GM20000 (cell line): ENCODE data around the gene PGA5.

ENCODE experiments used
- DNase-seq: peaks from one replicate; pipeline ENCODE4 v3.0.0; 2012; ENCODE audit warnings: low spot score
- TF ChIP-seq, protein P1 (sequence below): IDR thresholded peaks from 2 replicates; pipeline ENCODE4 v1.5.1; 2012; ENCODE audit warnings: mild to moderate bottlenecking, control low read depth; ENCODE audit errors: extremely low read depth, missing control alignments

Gene PGA5

DNA sequence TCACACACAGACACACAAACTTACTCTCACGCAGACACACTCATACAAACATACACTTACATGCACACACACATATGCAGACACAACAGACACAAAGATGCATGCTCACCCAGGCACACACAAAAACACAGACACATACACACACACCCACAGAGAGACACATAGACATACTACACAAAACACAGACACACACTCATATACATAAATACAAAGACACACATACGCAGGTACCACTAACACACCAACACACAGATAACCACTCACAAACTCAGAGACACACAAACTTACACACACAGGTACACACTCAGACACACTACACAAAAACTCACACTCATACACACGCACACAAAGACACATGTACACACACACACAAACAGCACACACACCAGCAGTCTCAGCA, 31.8 kb downstream of the PGA5 start:
- TF ChIP-seq, protein P1, sequence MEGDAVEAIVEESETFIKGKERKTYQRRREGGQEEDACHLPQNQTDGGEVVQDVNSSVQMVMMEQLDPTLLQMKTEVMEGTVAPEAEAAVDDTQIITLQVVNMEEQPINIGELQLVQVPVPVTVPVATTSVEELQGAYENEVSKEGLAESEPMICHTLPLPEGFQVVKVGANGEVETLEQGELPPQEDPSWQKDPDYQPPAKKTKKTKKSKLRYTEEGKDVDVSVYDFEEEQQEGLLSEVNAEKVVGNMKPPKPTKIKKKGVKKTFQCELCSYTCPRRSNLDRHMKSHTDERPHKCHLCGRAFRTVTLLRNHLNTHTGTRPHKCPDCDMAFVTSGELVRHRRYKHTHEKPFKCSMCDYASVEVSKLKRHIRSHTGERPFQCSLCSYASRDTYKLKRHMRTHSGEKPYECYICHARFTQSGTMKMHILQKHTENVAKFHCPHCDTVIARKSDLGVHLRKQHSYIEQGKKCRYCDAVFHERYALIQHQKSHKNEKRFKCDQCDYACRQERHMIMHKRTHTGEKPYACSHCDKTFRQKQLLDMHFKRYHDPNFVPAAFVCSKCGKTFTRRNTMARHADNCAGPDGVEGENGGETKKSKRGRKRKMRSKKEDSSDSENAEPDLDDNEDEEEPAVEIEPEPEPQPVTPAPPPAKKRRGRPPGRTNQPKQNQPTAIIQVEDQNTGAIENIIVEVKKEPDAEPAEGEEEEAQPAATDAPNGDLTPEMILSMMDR = no peak

DNA sequence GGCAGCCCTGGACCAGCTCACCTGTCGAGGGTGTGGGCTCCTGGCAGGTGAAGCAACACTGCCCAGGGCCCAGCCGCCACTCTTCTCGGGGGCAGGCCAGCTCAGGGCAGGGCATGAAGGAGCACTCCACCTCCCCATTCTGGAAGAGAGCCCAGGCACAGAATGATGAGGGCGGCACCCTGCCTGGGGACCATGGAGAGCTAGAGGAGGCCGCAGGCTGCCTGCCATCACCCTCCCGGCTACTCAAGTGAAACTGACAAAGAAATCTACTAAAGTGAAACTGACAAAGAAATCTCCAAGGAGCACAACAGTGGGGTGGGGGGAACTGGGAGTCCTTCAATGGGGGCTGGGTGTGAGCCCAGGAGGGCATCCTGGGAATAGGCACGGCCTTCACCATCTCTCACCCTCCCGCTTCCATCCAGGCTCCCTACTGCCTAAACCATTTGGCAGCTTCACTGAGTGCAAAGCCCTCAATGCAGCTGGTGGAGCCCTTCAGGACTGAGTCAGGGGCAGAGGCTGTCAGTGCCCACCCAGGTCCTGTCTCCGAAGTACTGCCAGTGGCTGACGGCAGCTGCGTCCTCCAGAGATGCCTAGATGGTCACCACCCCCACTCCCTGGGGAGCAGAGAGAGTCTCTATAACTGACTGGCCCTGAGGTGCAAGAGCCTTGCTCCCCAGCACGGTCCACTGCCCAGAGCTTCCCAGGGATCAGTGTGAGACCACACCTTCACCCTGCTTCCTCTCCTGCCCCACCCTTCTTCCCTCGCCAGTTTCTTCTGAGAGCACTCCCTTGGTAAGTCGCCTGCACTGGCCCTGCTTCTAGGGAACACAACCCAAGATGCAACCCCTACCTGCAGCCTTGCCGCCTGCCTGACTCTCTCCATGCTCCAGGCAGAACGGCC, 32.5 kb downstream of the PGA5 start:
- DNase-seq = no peak
- TF ChIP-seq, protein P1 = no peak

More for the DNA sequence above, 31.8 kb downstream of the PGA5 start:
- DNase-seq = no peak

DNA sequence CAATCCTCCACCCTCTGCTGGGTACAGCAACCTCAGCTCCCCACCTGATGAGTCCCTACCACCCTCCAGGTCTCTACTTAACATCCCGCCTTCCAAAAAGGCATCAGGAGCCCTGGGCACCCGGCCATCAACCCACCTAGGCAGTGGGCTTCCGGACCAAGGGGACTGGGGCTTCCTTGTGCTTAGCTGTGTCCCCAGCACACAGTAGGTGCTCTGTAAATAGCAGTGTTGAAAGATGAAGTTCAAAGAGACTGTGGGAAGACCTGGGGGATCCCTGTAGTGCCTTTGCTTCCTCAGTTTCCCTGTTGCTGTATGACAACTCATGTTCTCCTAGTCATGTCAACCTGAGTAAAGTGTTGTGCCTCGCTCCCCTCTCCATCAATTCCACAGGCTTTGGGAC, 33.1 kb downstream of the PGA5 start:
- DNase-seq = no peak
- TF ChIP-seq, protein P1 = no peak

DNA sequence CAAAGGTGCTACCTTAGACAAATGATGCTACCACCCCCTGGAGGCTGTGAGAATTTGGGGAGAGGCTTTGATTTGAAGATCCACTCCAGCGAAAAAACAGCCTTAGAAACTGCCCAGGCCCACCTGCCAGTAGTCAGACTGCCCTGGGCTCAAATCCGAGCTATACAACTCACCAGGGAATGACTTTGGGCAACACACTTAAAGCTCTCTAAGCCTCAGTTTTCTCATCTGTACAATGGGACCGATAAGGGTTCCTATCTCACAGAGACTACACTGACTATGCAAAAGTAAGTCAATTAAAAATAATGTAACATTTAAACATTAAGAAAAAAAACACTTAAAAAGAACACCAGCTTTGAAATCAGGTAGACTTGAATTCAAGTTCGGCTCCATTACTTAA, 34.2 kb downstream of the PGA5 start:
- TF ChIP-seq, protein P1 = no peak
- DNase-seq = no peak

DNA sequence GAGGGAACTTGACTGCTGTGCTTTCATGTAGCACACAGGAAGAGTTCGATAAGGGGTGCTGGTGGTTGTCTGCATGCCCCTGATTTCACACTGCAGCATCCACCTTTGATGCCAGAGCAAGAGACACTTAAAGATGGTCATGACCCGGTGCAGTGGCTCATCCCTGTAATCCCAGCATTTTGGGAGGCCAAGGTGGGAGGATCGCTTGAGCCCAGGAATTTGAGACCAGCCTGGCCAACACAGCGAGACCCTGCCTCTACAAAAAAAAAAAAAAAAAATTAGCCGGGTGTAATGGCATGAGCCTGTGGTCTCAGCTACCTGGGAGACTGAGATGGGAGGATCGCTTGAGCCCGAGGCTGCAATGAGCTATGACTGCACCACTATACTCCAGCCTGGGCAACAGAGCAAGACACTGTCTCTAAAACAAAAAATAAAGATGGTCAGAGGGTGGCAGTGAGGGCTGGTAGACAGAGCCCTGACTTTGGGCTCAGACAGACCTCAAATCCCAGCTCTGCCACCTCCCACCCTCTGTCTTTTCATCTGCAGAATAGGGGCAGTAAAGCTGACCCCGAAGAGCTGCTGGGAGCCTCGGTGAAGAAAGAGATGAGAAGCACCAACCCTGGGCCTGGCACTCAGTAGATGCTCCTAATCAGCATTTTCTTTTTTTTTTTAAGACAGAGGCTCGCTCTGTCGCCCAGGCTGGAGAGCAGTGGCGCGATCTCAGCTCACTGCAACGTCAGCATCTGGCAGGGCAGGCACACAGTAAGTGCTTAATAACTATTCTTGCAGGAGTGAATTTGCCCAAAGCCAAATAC, 36.4 kb downstream of the PGA5 start:
- TF ChIP-seq, protein P1 = no peak
- no peak for DNase-seq

DNA sequence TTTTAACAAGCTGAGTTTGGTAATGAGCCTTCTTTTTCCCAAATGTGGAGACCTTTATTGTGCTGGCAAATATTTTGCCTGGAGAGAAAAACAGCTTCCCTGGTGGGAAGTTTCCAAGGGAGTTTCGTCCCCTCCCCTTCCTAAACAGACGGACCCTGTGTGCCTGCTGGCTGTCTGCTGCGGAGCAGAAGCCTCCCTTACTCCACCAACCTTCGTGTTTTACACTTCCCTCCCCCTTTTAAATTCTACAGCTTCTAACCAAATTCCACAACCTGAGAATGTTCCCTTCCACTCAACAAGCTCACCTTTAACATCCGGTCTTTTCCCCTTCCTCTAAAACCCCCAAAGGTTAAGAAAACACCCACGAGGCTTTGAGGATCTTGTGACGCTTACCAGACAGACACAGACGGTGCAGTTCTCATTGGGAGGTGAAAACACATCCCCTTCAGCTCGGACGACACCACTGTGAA, 37.1 kb downstream of the PGA5 start:
- TF ChIP-seq, protein P1 = no peak
- no peak for DNase-seq
